Urinary bladder (tissue), 4 donors: ENCODE results near the gene MAP4K2. TPM values are rescaled to one million over a fixed set of nuclear protein-coding genes. Genes with fewer than 3 reads are reported as not detected.

Experiments used
- DNase-seq: peaks from one replicate; pipeline ENCODE4 v3.0.0-alpha.2; 2015; ENCODE audit errors: extremely low spot score
- H3K27ac ChIP-seq: one replicate; pipeline ENCODE4 v1.5.1; 2013; ENCODE audit warnings: low read depth, mild to moderate bottlenecking, moderate library complexity
- H3K36me3 ChIP-seq: one replicate; pipeline ENCODE4 v1.6.1; 2013; ENCODE audit warnings: mild to moderate bottlenecking, moderate library complexity; ENCODE audit not compliant: insufficient read depth
- H3K4me1 ChIP-seq: one replicate; pipeline ENCODE4 v1.6.1; 2013; ENCODE audit warnings: mild to moderate bottlenecking, moderate library complexity; ENCODE audit not compliant: insufficient read depth
- H3K4me3 ChIP-seq: one replicate; pipeline ENCODE4 v1.5.1; 2013; ENCODE audit warnings: low read depth, low read length
- WGBS: extraction: QIAGEN DNeasy Blood & Tissue Kit; methylation state at CpG from one replicate; pipeline ENCODE4 v1.1.7; 2013; 5-methylcytosine and 5-hydroxymethylcytosine counted together
- polyA plus RNA-seq: library from polyadenylated mRNA; stranded (reverse); fragments of 200-250 nt; gene quantifications from one replicate; pipeline ENCODE4 v1.2.3, GENCODE V29; 2013
- total RNA-seq: library from RNA; depleted of rRNA; stranded (reverse); fragments of >200 nt; gene quantifications from one replicate; pipeline ENCODE4 v1.2.3, GENCODE V29; 2014
- donor health status: healthy with polysubstance abuse.
- donor health status: healthy.

Gene MAP4K2
- total and polyA plus RNA-seq, 2 donors = 11.7 to 13.9 TPM

- no peak overlapping the region for H3K27ac ChIP-seq
- H3K36me3 ChIP-seq = no peaks in the 10 kb centered on the region
- 48% methylated on average over 17 of the region's 17 CpGs for WGBS
- peak overlapping the region; percentile 72 for H3K4me3 ChIP-seq
- no peaks in the 10 kb centered on the region for H3K4me1 ChIP-seq
- no peak for DNase-seq
Observed at GRCh38 chr11:64810891-64811272, 7.9 kb upstream of the MAP4K2 start.

- Histone ChIP-seq H3K36me3 (no peaks in the 10 kb centered on the region), H3K27ac (peak within 1 kb of the TSS; percentile 68), H3K4me3 (peak within 1 kb of the TSS; percentile 72), H3K4me1 (no peaks in the 10 kb centered on the region)
- WGBS = under 1% methylated on average over 46 of the region's 46 CpGs
- peak; percentile 91 for DNase-seq
Observed at GRCh38 chr11:64810271-64810890, 7.4 kb upstream of the MAP4K2 start, which contains the start of gene MEN1. Gene MEN1, minus strand, starts transcription at chr11:64810551. Its CDS starts 442 bp downstream, at chr11:64810109.

- DNase-seq = no peak
- Histone ChIP-seq H3K4me1 (no peaks in the 10 kb centered on the region), H3K27ac (peak overlapping the region; percentile 68), H3K36me3 (no peaks in the 10 kb centered on the region), H3K4me3 (peak overlapping the region; percentile 72)
- WGBS = 3% methylated on average over 44 of the region's 44 CpGs
Observed at GRCh38 chr11:64809781-64810241, 6.8 kb upstream of the MAP4K2 start.

- no peak overlapping the region for H3K4me3 ChIP-seq
- no peaks in the 10 kb centered on the region for H3K36me3 ChIP-seq
- no peak overlapping the region for H3K27ac ChIP-seq
- no peak for DNase-seq
- no peaks in the 10 kb centered on the region for H3K4me1 ChIP-seq
- WGBS = 92% methylated on average over 9 of the region's 9 CpGs
Observed at GRCh38 chr11:64805481-64805880, 2.5 kb upstream of the MAP4K2 start.

GRCh38 chr11:64804346-64805210 lies 1.6 kb upstream of the MAP4K2 start:
- WGBS = 92% methylated on average over 41 of the region's 41 CpGs
- H3K27ac ChIP-seq = no peak overlapping the region
- H3K4me1 ChIP-seq = no peaks in the 10 kb centered on the region
- no peak overlapping the region for H3K4me3 ChIP-seq
- no peaks in the 10 kb centered on the region for H3K36me3 ChIP-seq
- no peak for DNase-seq

GRCh38 chr11:64803846-64804345 lies 882 bp upstream of the MAP4K2 start:
- DNase-seq = no peak
- Histone ChIP-seq H3K27ac (peak overlapping the region; percentile 38), H3K4me1 (no peaks in the 10 kb centered on the region), H3K4me3 (peak overlapping the region; percentile 60), H3K36me3 (no peaks in the 10 kb centered on the region)
- 38% methylated on average over 15 of the region's 15 CpGs for WGBS

- peak overlapping the region; percentile 46 for H3K27ac ChIP-seq
- no peak for DNase-seq
- H3K36me3 ChIP-seq = no peaks in the 10 kb centered on the region
- WGBS = 12% methylated on average over 54 of the region's 54 CpGs
- H3K4me1 ChIP-seq = no peaks in the 10 kb centered on the region
- peak overlapping the region; percentile 60 for H3K4me3 ChIP-seq
Observed at GRCh38 chr11:64802370-64803157, 450 bp downstream of the MAP4K2 start.

- Histone ChIP-seq H3K36me3 (no peaks in the 10 kb centered on the region), H3K4me3 (peak overlapping the region; percentile 60), H3K27ac (peak overlapping the region; percentile 64), H3K4me1 (no peaks in the 10 kb centered on the region)
- 50% methylated on average over 13 of the region's 13 CpGs for WGBS
- no peak for DNase-seq
Observed at GRCh38 chr11:64801561-64802369, 1.2 kb downstream of the MAP4K2 start.

GRCh38 chr11:64801158-64801464 lies 1.9 kb downstream of the MAP4K2 start:
- WGBS = 80% methylated on average over 9 of the region's 9 CpGs
- H3K27ac ChIP-seq = no peak overlapping the region
- no peak for DNase-seq

GRCh38 chr11:64800303-64801157 lies 2.5 kb downstream of the MAP4K2 start:
- Histone ChIP-seq H3K36me3 (no peaks in the 10 kb centered on the region), H3K4me3 (no peak overlapping the region), H3K4me1 (no peaks in the 10 kb centered on the region), H3K27ac (no peak overlapping the region)
- WGBS = 82% methylated on average over 26 of the region's 26 CpGs
- no peak for DNase-seq

More at GRCh38 chr11:64801158-64801464, 1.9 kb downstream of the MAP4K2 start:
- no peak overlapping the region for H3K4me3 ChIP-seq
- no peaks in the 10 kb centered on the region for H3K36me3 ChIP-seq
- H3K4me1 ChIP-seq = no peaks in the 10 kb centered on the region

- Histone ChIP-seq H3K4me3 (no peak overlapping the region), H3K36me3 (no peaks in the 10 kb centered on the region), H3K27ac (no peak overlapping the region), H3K4me1 (no peaks in the 10 kb centered on the region)
- no peak for DNase-seq
- 65% methylated on average over 14 of the region's 14 CpGs for WGBS
Observed at GRCh38 chr11:64799623-64800302, 3.3 kb downstream of the MAP4K2 start.

- WGBS = 80% methylated on average over 7 of the region's 7 CpGs
- no peaks in the 10 kb centered on the region for H3K36me3 ChIP-seq
Observed at GRCh38 chr11:64799256-64799622, 3.8 kb downstream of the MAP4K2 start.

More at GRCh38 chr11:64799256-64799622, 3.8 kb downstream of the MAP4K2 start:
- Histone ChIP-seq H3K4me3 (no peak overlapping the region), H3K27ac (no peak overlapping the region), H3K4me1 (no peaks in the 10 kb centered on the region)
- DNase-seq = no peak
